CD4-positive, alpha-beta T cell treated with Interleukin-1 beta for 1 hour (primary cell): ENCODE results near the gene DHRS2.
"Not testable (repeated sequence)": the region's sequence is repeated elsewhere in the genome, so short reads cannot be mapped to it uniquely, and the experiment has no call there.

ENCODE experiments used
- DNase-seq, 2 donors: peaks; one replicate each; pipeline ENCODE4 v3.0.0-alpha.2; 2020 to 2022

Gene DHRS2

DNA sequence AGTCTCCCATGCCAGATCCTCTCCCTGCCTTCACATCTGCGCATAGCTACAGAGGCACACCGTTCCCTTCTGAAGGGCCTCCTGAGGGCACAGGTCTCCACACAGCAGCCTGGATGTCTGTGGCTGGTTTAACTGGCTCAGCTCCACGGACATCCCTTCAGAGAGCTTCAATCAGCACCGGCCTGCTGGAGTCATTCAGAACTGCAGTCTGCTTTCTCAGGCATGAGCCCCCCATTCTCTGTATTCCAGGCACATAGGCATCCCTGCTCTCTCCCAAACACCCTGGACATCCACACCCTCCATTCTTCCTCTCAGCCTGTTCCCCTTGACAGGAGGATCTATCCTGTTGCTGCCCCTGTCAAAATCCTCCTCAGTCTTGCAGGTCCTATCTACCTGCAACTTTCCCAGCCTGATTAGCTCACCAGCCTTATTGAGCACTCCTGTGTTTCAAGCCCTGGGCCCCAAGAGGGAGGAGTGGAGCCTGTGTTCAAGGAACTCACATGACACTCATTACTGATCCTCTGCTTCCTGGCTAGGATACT lies 2.9 kb upstream of the DHRS2 start:
- no peak for DNase-seq

DNA sequence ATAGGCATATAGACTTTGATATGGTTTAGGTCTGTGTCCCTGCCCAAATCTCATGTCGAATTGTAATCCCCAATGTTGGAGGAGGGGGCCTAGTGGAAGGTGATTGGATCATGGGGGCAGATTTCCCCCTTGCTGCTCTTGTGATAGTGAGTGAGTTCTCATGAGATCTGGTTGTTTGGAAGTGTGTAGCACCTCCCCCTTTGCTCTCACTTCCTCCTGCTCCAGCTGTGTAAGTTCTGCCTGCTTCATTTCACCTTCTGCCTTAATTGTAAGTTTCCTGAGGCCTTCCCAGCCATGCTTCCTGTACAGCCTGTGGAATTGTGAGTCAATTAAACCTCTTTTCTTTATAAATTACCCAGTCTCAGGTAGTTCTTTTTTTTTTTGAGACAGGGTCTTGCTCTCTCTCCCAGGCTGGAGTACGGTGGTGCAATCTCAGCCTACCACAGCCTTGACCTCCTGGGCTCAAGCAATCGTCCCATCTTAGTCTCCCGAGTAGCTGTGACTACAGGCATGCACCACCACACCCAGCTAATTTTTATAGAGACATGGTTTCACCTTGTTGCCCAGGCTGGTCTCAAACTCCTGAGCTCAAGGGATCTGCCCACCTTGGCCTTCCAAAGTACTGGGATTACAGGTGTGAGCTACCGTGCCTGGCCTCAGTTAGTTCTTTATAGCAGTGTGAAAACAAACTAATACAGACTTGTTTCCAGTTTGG lies 1.3 kb upstream of the DHRS2 start:
- not testable (repeated sequence) for DNase-seq

DNA sequence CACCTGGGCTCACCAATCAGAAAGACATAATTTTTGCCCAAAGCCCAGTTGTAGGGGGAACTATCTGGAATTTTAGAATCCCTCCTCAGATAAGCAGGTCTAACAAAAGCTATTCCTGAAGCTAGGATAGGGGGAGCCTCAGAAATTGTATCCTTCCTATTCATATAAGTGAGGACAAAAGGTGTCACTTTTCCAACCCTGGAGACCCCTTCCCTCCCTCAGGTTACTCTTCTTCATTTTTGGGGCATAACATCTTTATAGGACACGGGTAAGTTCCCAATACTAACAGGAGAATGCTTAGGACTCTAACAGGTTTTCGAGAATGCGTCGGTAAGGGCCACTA lies 1.1 kb downstream of the DHRS2 start:
- DNase-seq = not testable (repeated sequence)

DNA sequence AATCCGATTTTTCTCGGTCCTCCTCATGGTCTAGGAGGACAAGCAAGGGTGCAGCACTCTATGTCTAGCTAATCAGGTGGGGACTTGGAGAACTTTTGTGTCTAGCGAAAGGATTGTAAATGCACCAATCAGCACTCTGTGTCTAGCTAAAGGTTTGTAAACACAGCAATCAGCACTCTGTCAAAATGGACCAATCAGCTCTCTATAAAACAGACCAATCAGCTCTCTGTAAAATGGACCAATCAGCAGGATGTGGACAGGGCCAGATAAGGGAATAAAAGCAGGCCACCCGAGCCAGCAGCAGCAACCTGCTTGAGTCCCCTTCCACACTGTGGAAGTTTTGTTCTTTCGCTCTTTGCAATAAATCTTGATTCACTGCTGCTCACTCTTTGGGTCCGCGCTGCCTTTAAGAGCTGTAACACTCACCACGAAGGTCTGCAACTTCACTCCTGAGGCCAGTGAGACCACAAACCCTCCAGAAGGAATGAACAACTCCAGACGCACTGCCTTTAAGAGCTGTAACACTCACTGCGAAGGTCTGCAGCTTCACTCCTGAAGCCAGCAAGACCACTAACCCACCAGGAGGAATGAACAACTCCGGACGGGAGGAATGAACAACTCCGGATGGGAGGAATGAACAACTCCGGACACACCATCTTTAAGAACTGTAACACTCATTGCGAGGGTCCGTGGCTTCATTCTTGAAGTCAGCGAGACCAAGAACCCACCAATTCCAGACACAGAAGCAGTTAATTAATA lies 1.7 kb downstream of the DHRS2 start:
- DNase-seq = not testable (repeated sequence)

DNA sequence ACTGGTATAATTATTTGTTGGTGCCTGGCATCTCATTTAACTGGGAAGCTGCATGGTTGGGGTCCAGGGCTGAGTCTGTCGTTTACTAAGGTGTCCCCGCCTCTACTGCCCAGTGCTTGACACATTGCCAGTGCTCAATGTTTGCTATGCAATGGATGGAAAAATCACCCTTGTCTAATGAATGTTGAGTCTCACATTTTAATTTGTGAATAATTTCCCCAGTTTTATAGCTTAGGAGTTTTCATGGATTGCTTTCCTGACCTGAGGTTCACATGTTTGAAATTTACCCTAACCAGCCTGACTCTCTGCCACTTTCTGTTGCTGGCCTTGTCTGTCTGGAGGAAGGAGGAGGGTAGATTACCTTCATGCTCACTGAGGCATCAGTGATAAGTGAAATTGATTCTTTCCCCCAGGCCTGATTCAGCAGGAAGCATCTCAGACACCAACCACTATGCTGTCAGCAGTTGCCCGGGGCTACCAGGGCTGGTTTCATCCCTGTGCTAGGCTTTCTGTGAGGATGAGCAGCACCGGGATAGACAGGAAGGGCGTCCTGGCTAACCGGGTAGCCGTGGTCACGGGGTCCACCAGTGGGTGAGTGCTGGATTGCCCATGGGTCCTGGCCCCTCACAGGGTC lies 2.4 kb downstream of the DHRS2 start:
- DNase-seq = no peak

DNA sequence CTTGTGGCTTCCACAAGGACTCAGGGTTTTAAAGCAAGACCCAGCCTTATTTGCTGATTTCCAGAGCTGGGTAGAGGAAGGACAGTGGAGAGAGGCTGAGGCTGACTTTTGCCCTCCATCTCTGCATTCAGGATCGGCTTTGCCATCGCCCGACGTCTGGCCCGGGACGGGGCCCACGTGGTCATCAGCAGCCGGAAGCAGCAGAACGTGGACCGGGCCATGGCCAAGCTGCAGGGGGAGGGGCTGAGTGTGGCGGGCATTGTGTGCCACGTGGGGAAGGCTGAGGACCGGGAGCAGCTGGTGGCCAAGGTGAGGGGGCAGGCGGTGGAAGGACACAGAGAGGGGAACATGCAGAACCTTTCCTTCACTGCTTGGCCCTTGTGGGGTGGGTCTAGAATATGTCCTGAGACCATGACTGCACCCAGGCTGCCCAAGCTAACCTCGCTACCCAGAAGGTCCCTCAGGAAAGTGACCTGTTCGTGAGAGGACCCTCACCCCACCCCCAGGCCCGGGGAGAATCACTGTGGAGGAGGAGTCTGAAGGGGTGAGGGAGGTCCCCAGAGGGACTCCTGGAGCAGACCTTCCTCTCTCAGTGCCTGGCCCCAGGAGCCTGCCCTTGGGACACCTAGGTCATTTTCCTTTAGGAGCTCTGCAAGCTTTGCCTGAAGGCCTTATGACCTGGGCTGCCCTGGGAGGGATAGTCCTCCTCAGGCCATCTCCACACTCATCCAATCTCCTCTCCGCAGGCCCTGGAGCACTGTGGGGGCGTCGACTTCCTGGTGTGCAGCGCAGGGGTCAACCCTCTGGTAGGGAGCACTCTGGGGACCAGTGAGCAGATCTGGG lies 3.1 kb downstream of the DHRS2 start:
- DNase-seq = no peak

DNA sequence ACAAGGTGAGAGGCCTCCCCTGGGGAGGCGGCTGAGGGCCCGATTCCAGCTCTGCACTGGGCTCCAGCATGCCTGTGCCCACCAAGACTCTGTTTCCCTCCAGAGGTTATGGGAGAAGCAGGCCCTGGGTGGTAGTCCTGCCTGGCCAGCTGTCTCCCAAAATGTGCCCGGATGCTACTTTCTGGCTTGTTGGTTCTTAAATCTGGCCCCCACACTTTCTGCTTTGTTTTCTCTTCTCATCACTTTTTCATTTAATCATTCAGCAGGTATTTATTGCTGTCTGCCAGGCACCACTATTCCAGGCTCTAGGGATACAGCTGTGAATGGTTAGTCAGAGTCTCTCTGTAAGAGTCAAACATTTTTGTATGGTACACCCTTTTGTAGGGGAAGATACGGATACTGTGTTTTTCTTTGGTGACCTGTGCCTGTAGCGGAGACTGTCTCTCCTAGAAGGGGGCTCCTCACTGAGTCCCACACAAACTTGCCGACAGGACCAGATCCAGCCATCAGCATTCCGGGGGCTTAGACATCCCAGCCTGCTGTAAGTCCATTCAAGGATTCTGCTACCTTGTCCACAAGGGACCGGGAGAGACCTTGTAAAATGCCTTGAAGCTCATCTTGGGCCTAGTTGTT lies 3.8 kb downstream of the DHRS2 start:
- no peak for DNase-seq

DNA sequence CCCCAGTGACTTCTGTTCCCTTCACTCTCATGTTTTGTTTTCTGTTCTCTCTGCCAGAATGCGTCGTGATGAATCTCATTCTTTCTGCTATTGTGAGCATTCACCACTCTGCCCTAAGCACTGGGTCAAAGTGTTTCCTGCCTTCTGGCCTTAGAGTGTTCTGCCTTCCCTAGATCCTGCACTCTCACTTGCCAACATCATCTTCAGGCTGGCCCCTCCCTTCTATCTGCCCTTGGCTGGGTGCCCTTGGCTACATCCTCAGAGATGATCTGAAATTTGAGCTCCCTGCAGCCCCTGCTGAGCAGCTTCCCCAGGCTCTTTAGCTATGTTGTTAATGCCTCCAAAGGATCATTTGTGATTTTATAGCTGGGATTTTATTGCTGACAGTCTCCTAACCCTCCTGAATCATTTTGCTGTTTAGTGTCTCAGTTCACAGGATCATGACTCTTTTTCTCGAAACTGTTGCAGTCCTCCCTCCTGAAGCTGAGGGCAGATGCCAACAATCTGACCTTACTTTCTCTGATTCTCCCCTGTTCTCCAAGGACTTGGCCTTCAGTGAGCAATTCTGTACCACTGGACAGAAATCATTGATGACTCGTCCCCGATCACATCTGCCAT lies 4.5 kb downstream of the DHRS2 start:
- DNase-seq = no peak

DNA sequence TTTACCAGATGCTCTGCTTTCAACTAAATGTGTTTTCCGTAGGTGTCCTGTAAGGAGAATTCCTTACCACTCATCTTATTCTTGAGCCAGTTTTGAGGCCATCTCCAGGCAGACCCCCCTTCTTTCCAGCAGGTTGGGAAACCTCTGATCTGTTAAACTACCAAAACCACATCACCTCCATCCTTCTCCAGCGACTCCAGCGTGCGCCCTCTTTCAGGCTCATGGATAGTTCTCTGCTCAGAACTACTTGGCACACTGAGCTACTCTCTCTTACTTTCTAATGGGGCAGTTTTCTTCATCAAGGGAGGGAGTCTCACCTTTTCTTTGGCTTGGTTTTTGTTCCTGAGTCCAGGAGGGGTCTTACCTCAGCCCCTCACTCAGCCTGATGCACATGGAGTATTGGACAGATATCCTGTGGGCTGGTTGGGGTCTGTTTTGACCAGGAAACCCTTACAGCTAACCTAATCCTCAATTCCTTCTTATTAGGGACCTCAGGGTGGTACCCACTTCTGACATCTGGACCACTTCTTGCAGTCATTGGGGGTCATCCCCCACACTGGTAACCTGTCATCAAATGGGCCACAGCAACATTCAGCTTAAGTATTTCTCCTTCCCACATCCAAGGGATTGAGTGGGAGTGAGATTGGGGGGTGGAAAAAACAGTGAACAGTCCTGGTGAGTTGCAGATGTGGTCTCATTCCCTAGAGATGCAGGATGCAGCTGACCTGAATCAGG lies 5.2 kb downstream of the DHRS2 start:
- DNase-seq = no peak

DNA sequence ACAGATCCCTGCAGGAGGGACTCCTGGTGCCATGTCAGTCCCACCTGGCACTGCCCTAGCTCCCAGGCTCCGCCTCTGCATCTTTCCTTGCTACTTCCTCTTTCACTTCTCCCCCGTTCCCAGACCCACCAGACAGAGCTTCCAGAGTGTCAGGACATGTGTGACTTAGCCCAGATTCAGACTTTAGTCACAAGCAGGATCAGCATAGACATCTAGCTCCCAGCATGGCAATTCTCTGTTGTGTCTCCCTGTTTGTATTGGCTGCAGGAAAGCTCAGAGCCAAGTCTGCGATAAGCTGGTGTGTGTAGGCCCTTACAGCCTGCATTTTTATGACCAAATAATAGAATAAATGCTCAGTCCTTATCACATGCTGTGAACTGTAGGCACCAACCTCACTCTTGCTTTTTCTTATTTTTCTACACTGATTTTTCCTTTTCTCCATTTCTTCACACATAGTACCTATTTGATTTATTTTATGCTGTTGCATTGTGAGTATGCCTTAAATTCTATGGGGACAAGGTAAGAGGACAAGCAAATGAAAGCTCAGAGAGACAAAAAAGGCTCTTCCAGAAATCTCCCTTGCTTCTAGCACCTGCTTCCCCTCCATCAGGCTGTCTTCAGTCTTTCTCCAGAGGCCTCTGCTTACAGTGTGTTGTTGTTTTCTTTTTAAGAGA lies 5.9 kb downstream of the DHRS2 start:
- DNase-seq = no peak

DNA sequence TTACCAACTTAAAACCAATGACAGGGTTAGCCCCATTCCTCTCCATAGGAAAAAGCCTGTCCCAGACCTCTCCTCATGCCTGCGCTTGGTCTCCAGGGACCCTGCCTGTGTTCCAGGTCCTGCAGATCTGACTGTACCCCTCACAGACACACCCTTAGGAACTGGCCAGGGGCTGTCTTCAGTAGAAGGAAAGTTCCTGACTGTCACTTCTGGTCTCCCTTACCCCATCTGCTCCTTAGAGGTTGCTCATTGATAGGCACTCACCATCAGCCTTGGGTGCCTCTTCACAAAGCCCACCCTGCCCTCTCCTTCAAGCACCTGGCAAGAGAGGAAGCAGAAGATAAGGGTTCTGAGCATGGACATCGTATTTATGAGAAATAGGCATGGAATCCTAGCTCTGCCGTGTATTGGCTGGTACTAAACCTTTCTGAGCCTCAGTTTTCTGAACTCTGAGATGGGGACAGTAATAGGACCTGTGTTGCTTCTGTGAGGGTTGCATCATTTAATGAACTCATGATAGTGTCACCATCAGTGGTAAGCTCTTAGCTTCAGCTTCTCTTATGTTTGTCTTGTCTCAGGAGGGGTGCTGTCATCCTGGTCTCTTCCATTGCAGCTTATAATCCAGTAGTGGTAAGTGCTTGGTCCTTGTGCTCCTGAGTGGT lies 7.5 kb downstream of the DHRS2 start:
- no peak for DNase-seq

DNA sequence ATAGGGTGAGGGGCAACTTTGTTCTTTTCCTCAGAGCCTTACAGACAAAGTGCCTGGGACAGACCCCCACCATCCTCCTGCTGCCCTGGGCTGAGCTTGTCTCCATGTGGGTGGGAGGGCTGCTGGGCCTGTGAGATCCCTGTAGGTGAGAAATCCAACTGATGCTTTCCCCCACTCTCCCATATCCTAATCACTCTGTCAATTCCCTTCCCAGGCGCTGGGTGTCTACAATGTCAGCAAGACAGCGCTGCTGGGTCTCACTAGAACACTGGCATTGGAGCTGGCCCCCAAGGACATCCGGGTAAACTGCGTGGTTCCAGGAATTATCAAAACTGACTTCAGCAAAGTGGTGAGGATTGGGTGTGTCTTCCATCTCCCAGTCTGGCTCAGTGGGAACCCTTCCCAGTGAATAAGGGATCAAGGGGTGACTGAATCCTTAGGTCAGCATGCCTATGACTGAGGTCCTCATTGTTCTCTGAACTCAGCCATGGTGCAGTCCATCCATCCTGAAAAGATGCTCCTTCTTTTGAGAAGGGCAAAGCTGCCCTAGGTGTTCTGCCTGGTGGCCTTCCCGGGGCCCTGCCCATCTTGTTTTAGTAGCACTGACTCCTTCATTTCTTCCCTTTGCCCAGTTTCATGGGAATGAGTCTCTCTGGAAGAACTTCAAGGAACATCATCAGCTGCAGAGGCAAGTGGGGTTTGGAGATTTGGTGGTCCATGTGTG lies 8.2 kb downstream of the DHRS2 start:
- DNase-seq = no peak

DNA sequence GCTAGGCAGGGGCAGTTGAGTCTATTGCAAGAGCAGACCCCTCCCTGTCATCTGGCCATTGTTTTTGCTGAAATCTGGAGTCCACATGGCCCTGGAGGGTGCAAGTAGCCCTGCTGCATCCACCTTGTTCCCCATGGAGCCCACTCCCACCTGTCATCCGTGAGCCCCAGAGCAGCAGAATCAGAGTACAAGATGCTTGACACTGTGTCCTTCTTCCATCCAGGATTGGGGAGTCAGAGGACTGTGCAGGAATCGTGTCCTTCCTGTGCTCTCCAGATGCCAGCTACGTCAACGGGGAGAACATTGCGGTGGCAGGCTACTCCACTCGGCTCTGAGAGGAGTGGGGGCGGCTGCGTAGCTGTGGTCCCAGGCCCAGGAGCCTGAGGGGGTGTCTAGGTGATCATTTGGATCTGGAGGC lies 8.8 kb downstream of the DHRS2 start:
- no peak for DNase-seq

DNA sequence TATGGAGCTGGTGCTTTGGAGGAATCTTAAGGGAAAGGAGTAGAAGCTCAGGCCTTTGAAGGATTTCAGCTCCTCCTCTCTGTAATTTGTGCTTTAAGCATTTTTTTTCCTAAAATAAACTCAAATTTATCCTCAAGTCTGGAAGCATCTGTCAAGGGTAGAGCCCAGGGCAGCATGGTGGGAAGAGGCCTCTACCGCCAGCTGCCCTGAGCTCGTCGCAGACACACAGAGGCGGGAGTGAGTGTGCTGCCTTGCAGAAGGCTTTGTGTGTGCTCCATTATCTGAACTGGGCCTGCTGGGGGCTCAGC lies 9.3 kb downstream of the DHRS2 start:
- no peak for DNase-seq

DNA sequence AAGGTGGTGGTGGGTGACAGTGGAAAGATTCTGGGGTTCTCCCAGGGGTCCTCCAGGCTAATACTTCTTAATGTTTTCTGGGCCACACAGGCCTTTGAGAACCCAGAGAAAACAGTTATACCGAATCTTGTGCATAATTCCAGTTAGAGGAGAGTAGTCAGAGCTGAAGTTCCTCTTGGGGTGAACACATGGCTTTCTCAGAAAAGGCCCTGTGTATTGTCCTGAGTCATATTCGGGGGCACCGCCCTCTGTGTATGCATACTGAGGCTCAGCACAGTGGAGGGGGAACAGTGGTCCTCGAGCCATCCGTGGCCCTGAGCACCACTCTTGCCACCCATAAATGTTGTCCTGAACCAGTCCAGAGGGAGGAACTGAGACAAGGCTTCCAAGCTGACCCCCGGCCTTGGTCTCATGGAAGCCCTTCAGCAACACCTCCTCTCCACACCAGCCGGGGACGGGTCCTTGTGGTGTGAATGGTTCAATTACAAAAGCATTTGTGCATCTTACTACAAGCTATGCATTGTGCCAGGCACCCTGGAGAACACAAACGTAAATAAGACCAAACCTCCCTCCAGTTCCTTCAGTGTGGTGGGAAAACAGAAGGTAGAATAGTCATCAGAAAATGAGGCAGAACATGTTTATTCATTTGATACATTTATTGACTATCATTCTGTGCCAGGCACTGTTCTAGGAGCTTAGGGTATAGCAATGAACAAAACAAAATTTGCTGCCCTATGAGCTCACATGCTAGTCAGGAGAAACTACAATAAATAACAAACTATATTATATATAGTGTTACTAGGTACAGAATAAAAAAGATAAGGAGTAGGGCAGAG lies 9.9 kb downstream of the DHRS2 start:
- no peak for DNase-seq

DNA sequence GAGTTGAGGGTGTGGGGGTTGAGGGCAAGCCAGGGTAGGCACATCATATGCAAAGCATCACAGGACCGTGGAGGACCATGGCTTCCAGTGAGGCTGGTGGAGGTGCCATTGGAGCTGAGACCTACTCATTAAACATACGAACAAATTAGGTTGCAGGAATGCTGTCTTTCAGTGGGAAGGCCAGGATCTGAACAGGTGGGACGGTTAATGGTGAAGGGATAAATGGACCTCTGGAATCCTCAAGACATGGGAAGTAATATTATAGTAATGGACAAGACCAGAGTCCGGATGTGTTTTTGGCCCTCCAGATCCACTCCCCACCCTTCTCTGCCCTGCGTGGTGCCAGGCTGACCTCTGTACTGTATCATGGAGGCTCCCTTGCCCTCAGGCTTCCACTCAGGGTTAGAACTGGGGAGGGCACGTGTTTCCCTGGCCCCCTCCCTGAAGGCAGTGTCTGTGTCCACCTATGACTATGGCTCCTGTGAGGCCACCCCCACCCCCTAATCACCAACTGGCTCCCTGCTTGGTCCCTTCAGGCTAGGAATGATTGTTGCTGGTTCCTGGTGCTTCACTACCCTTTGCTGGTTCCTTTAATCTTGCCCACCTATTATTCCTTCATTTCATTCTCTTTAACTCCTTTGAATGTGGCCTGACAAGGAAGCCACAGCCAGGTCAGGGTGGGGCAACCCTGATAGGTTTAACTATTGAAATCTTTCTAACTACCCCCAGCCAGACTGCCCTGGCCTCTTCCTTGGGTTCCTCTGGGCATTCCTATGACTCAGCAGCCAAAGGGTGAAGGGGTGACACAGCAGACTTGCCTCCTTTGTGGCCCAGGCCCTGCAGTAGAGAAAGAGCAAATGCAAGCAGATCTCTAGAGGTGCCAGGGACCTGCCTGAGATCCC lies 10.7 kb downstream of the DHRS2 start:
- DNase-seq = no peak

DNA sequence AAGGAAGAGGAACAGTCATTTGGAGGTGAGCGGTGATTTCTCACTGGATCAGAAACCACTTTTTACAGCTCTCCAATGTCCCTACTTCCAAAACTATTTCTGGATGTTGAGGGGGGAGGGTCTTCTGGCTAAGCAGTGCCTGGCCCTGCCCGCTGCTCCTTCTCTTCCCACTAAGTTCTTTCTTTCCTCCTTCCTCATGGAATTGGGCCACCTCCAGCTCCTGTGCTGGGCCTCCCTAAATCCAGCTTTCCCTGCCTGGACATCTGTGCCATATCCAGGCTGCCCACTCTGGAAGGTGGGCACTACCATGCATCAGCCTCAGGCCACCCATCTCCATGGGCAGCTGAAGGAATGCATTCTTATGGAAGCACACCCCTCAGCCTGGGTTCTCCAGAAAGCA lies 11.5 kb downstream of the DHRS2 start:
- no peak for DNase-seq
